H9 (cell line): ENCODE data around the gene NPFF. TPM values are rescaled to one million over a fixed set of nuclear protein-coding genes. Genes with fewer than 3 reads are reported as not detected.

ENCODE experiments used
- DNase-seq: peaks from one replicate; pipeline ENCODE4 v3.0.0-alpha.2; 2017
- H2AFZ ChIP-seq: one replicate; pipeline ENCODE4 v1.6.1; 2013; ENCODE audit warnings: mild to moderate bottlenecking, low read length, control low read depth, moderate library complexity
- H2AK5ac ChIP-seq: 2 replicates; pipeline ENCODE4 v1.6.1; 2013; ENCODE audit warnings: low read length, control low read depth, mixed read lengths; ENCODE audit not compliant: insufficient read length
- H2BK120ac ChIP-seq: one replicate; pipeline ENCODE4 v1.6.1; 2013; ENCODE audit warnings: low read depth, mild to moderate bottlenecking, low read length, control low read depth, inconsistent platforms; ENCODE audit not compliant: poor library complexity, severe bottlenecking
- H2BK12ac ChIP-seq: 2 replicates; pipeline ENCODE4 v1.6.1; 2013; ENCODE audit warnings: low read length, control low read depth, mixed read lengths, low read depth; ENCODE audit not compliant: insufficient read length
- H2BK15ac ChIP-seq: 2 replicates; pipeline ENCODE4 v1.6.1; 2013; ENCODE audit warnings: low read depth, low read length, control low read depth
- H2BK20ac ChIP-seq: one replicate; pipeline ENCODE4 v1.6.1; 2013; ENCODE audit warnings: low read depth, mild to moderate bottlenecking, low read length, control low read depth, inconsistent platforms; ENCODE audit not compliant: poor library complexity, severe bottlenecking
- H2BK5ac ChIP-seq: 2 replicates; pipeline ENCODE4 v1.6.1; 2013; ENCODE audit warnings: low read length, control low read depth, mixed read lengths; ENCODE audit not compliant: insufficient read length
- H3K14ac ChIP-seq: 2 replicates; pipeline ENCODE4 v1.6.1; 2013; ENCODE audit warnings: low read length, control low read depth; ENCODE audit not compliant: insufficient read depth
- H3K18ac ChIP-seq: 2 replicates; pipeline ENCODE4 v1.6.1; 2013; ENCODE audit warnings: low read depth, mild to moderate bottlenecking, mixed read lengths, low read length, control low read depth; ENCODE audit not compliant: insufficient read length
- H3K23ac ChIP-seq: 2 replicates; pipeline ENCODE4 v1.6.1; 2013; ENCODE audit warnings: low read length, control low read depth, mixed read lengths, low read depth; ENCODE audit not compliant: insufficient read length
- H3K23me2 ChIP-seq: 2 replicates; pipeline ENCODE4 v1.6.1; 2013; ENCODE audit warnings: low read depth, mild to moderate bottlenecking, mixed read lengths, low read length, control low read depth; ENCODE audit not compliant: insufficient read length, poor library complexity, severe bottlenecking
- H3K27ac ChIP-seq: 2 replicates; pipeline ENCODE4 v1.5.1; 2013; ENCODE audit warnings: low read length, control low read depth, mixed read lengths, low read depth; ENCODE audit not compliant: insufficient read length
- H3K27me3 ChIP-seq: 2 replicates; pipeline ENCODE4 v1.6.1; 2013; ENCODE audit warnings: low read length, control low read depth, inconsistent platforms; ENCODE audit not compliant: insufficient read depth
- H3K4ac ChIP-seq: 2 replicates; pipeline ENCODE4 v1.6.1; 2013; ENCODE audit warnings: low read depth, mild to moderate bottlenecking, control low read depth, inconsistent platforms, low read length, moderate library complexity
- H3K4me1 ChIP-seq: 2 replicates; pipeline ENCODE4 v1.6.1; 2013; ENCODE audit warnings: low read length, control low read depth, inconsistent platforms; ENCODE audit not compliant: insufficient read depth
- H3K4me2 ChIP-seq: 2 replicates; pipeline ENCODE4 v1.6.1; 2013; ENCODE audit warnings: low read length, control low read depth, mixed read lengths; ENCODE audit not compliant: insufficient read length, insufficient read depth
- H3K56ac ChIP-seq: 2 replicates; pipeline ENCODE4 v1.6.1; 2013; ENCODE audit warnings: low read depth, mild to moderate bottlenecking, mixed read lengths, low read length, control low read depth; ENCODE audit not compliant: insufficient read length
- H3K79me1 ChIP-seq: 2 replicates; pipeline ENCODE4 v1.6.1; 2013; ENCODE audit warnings: low read depth, mild to moderate bottlenecking, moderate library complexity, low read length, control low read depth, inconsistent platforms; ENCODE audit not compliant: insufficient read depth, poor library complexity, severe bottlenecking
- H3K79me2 ChIP-seq: 2 replicates; pipeline ENCODE4 v1.6.1; 2013; ENCODE audit warnings: low read length, control low read depth, inconsistent platforms; ENCODE audit not compliant: insufficient read depth
- H3K9ac ChIP-seq: 2 replicates; pipeline ENCODE4 v1.6.1; 2013; ENCODE audit warnings: low read length, control low read depth, mixed read lengths; ENCODE audit not compliant: insufficient read length; ENCODE audit errors: extremely low read depth
- H3K9me3 ChIP-seq: one replicate; pipeline ENCODE4 v1.6.1; 2013; ENCODE audit warnings: low read depth, low read length, inconsistent platforms; ENCODE audit not compliant: control insufficient read depth
- H3T11ph ChIP-seq: one replicate; pipeline ENCODE4 v1.6.1; 2013; ENCODE audit warnings: mild to moderate bottlenecking, low read length, control low read depth, inconsistent platforms
- H4K20me1 ChIP-seq: one replicate; pipeline ENCODE4 v1.6.1; 2013; ENCODE audit not compliant: control insufficient read depth, insufficient read length, insufficient read depth
- H4K5ac ChIP-seq: 2 replicates; pipeline ENCODE4 v1.6.1; 2013; ENCODE audit warnings: low read depth, mild to moderate bottlenecking, mixed read lengths, low read length, control low read depth; ENCODE audit not compliant: insufficient read length
- H4K8ac ChIP-seq: replicated peaks from 2 replicates; pipeline ENCODE4 v1.6.1; 2013; ENCODE audit warnings: low read length, control low read depth, mixed read lengths, low read depth; ENCODE audit not compliant: insufficient read length
- H4K91ac ChIP-seq: 2 replicates; pipeline ENCODE4 v1.6.1; 2013; ENCODE audit warnings: low read depth, mild to moderate bottlenecking, moderate library complexity, mixed read lengths, low read length, control low read depth; ENCODE audit not compliant: insufficient read length
- H3K27ac Mint-ChIP-seq, 3 experiments: 2 replicates in 2 of 3; 3 replicates in 1 of 3; pipeline ENCODE4 v1.8.0; 2020 to 2021; ENCODE audit warnings: mixed read lengths in 3 of 3, mild to moderate bottlenecking in 1 of 3, moderate library complexity in 1 of 3
- H3K27me3 Mint-ChIP-seq: 2 replicates; pipeline ENCODE4 v1.8.0; 2021; ENCODE audit warnings: low read depth, mild to moderate bottlenecking, moderate library complexity, mixed read lengths
- H3K36me3 Mint-ChIP-seq, 3 experiments: 2 replicates in 2 of 3; 3 replicates in 1 of 3; pipeline ENCODE4 v1.8.0; 2020 to 2021; ENCODE audit warnings: low read depth in 3 of 3, mixed read lengths in 3 of 3; ENCODE audit not compliant: insufficient read depth in 1 of 3
- H3K4me1 Mint-ChIP-seq, 2 experiments: 2 replicates each; pipeline ENCODE4 v1.8.0; 2020; ENCODE audit warnings: mixed read lengths in 2 of 2
- H3K4me3 Mint-ChIP-seq, 2 experiments: 2 replicates in 1 of 2; 3 replicates in 1 of 2; pipeline ENCODE4 v1.8.0; 2020 to 2021; ENCODE audit warnings: mild to moderate bottlenecking in 2 of 2, mixed read lengths in 2 of 2, moderate library complexity in 1 of 2
- H3K9me3 Mint-ChIP-seq, 2 experiments: 2 replicates in 1 of 2; 3 replicates in 1 of 2; pipeline ENCODE4 v1.8.0; 2020; ENCODE audit warnings: mild to moderate bottlenecking in 2 of 2, mixed read lengths in 2 of 2, moderate library complexity in 1 of 2
- CTCF ChIP-seq: fragments of 200-600 bp; sonication (generic); conservative IDR thresholded peaks from 3 replicates; pipeline ENCODE4 v1.8.0; 2021; ENCODE audit warnings: antibody characterized with exemption, mild to moderate bottlenecking
- WGBS: extraction: QIAGEN DNeasy Blood & Tissue Kit; methylation state at CpG from one replicate; pipeline ENCODE4 v1.1.7; 2013; ENCODE audit warnings: missing lambda C conversion rate, low lambda C conversion rate, mixed read lengths; ENCODE audit not compliant: insufficient read length; ENCODE audit errors: extremely low coverage; 5-methylcytosine and 5-hydroxymethylcytosine counted together
- total RNA-seq: library from RNA; stranded (reverse); gene quantifications from 2 replicates; pipeline ENCODE4 v1.2.1, GENCODE V29; 2021

NPFF gene
- total RNA-seq, 1 experiment from 2014 or later: not detected

- H3K4ac ChIP-seq: no peak overlapping the region
- no peak overlapping the region for H2BK12ac ChIP-seq
- H3K4me2 ChIP-seq: no peak overlapping the region
- Mint-ChIP-seq H3K27me3 (peaks cover 1% of the 10 kb centered on the region; the same call in 1 of the 2 replicates), H3K4me3 (no peak overlapping the region), H3K4me1 (peaks cover 15 to 28% of the 10 kb centered on the region in 2 experiments), H3K27ac (peak overlapping the region; percentile 24 to 82 (median 49); a peak in 6 of 7 replicates), H3K9me3 (no peaks in the 10 kb centered on the region), H3K36me3 (peaks cover 40 to 70% (median 68%) of the 10 kb centered on the region in 3 experiments)
- no peak overlapping the region for H2AFZ ChIP-seq
- H3K23ac ChIP-seq: no peak overlapping the region
- no peaks in the 10 kb centered on the region for H3K4me1 ChIP-seq
- H3K23me2 ChIP-seq: no peaks in the 10 kb centered on the region
- no peak overlapping the region for H2BK20ac ChIP-seq
- H2BK5ac ChIP-seq: no peak overlapping the region
- H3K27ac ChIP-seq: no peak overlapping the region
- no peak for DNase-seq
- H2AK5ac ChIP-seq: no peak overlapping the region
- H2BK15ac ChIP-seq: no peak overlapping the region
- H3K9ac ChIP-seq: no peak overlapping the region
- no peaks in the 10 kb centered on the region for H4K20me1 ChIP-seq
- no peak overlapping the region for H3T11ph ChIP-seq
- no peak for TF ChIP-seq CTCF
- WGBS: no CpG with 5 or more reads among the region's 4 CpGs
- no peak overlapping the region for H4K8ac ChIP-seq
- no peak overlapping the region for H3K14ac ChIP-seq
- no peak overlapping the region for H4K5ac ChIP-seq
- no peak overlapping the region for H3K18ac ChIP-seq
- no peaks in the 10 kb centered on the region for H3K27me3 ChIP-seq
- no peak overlapping the region for H4K91ac ChIP-seq
- H3K56ac ChIP-seq: no peak overlapping the region
- H3K79me1 ChIP-seq: no peaks in the 10 kb centered on the region
- H3K9me3 ChIP-seq: no peaks in the 10 kb centered on the region
- H3K79me2 ChIP-seq: no peaks in the 10 kb centered on the region
- no peak overlapping the region for H2BK120ac ChIP-seq
Measured at GRCh38 chr12:53483979-53484377, 23.3 kb downstream of the NPFF start.
